ENCODE measurements around the gene CHKA.
A peak's percentile ranks its signal among the peaks of the same experiment; 100 is the strongest.
"Not testable (repeated sequence)": the region's sequence is repeated elsewhere in the genome, so short reads cannot be mapped to it uniquely, and the experiment has no call there.

The CHKA gene

GRCh38 chr11:68115285-68115684 is 5.9 kb downstream of the CHKA start:
- DNase-seq = no peak

DNA sequence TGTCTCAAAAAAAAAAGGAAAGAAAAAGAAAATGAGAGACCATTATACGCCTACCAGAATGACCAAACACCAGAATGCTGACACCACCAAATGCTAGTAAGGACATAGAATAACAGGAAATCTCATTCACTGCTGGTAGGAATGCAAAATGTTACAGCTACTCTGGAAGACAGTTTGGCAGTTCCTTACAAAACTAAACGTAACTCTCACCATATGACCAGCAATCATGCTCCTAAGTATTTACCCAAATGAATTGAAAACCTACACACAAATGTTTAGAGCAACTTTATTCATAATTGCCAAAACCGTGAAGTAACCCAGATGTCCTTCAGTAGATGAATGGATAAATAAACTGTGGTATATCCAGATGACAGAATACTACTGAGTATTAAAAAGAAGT is 7.2 kb downstream of the CHKA start:
- no peak for DNase-seq

- no peak for DNase-seq
These were observed 13.5 kb downstream of the CHKA start for GRCh38 chr11:68107689-68108088.

GRCh38 chr11:68106165-68106940 is 14.8 kb downstream of the CHKA start:
- no peak for DNase-seq

GRCh38 chr11:68099474-68100405 is 21.4 kb downstream of the CHKA start:
- DNase-seq = peak; percentile 28

DNA sequence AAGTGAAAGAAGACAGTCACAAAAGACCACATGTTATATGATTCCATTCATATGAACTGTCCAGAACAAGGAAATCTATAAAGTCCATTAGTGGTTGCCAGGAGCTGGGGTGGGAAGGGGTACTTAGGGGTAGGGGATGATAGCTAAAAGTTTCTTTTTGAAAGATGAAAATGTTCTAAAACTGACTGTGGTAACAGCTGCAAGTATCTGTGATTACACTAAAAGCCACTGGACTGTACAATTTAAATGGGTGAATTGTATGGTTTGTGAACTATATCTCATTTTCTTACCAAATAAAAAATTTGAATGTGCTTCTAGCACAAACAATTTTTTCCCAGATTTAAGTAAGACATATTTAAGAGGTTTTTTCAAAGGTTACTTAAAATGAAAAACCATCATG is 22.1 kb downstream of the CHKA start:
- DNase-seq = no peak

DNA sequence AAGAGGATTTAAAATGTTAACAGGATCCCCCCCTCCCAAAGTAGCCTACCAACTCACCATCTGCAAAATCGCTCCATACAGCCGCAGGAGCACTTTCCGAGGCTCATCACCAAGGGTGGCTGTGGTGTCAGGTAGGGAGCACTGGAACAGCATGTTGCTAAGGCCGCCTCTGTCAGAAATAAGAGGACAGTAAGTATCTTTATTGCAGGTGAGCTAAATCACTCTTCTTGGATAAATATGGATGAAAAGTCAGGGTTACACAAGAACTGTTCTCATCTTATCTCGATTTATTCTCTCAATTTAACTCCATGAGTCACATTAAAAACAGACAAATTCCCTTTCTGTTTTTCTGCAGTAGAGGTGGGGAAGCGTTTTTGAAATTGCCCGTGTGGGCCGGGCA is 24.2 kb downstream of the CHKA start:
- no peak for DNase-seq

- no peak for DNase-seq
These were observed 27.6 kb downstream of the CHKA start for GRCh38 chr11:68093565-68093964.

GRCh38 chr11:68092946-68093345 is 28.2 kb downstream of the CHKA start:
- not testable (repeated sequence) for DNase-seq

GRCh38 chr11:68092411-68092810 is 28.8 kb downstream of the CHKA start:
- DNase-seq = no peak

DNA sequence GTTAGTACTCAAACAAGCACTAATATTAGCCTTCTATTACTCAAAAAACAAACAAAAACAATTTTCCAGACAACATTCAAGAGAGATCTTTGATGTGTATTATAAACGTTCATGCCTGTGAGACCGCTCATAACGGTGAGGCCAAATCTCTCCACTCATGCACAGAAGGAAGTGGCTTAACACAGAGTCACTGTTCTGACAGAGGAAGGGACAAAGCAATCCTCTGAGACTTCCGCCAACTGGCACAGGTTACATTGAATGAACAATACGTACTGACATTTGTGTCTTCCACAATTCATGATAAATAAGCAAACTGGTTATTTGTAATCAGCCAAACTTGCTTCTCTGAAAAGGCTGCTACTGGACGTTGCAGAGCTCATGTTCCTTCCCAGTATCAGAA is 30.5 kb downstream of the CHKA start:
- DNase-seq = no peak

GRCh38 chr11:68090287-68090686 is 30.9 kb downstream of the CHKA start:
- DNase-seq = no peak

DNA sequence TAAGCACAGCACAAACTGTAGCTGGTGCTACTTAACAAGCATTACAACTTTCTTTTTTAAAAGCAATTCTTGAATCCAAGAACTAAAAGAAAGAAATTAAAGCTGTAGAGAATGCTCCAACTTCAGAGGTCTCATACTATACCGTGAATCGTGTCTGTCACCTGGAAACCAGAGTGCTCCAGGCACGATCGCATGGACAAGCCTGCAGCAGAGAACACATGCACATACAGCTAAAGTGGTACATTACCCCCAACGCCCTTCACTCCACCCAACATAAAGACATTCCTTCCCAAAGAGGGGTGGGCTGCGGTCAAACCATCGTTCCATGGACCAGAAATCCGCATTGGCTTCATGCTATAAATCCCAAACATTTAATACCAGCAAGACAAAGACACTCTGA is 31.5 kb downstream of the CHKA start:
- DNase-seq = no peak

- no peak for DNase-seq
These were observed 37.7 kb downstream of the CHKA start for GRCh38 chr11:68083517-68083916.

DNA sequence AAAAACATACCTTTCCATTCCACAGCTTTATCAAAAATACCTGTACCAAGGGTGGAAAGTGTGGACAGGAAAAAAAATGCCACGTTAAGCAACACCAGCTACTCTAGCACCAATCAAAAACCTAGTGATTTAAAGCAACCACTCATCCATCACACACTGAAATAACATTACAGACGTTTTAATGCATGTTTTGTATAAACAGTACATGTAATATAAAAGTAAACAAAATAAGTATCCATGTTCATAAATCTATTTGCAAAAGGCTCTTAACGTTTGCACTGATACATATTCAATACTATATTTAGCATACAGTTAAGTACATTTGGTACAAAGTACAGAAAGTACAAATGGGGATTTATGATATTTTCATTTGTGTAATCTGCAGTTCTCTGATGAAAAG is 38.7 kb downstream of the CHKA start:
- DNase-seq = no peak

DNA sequence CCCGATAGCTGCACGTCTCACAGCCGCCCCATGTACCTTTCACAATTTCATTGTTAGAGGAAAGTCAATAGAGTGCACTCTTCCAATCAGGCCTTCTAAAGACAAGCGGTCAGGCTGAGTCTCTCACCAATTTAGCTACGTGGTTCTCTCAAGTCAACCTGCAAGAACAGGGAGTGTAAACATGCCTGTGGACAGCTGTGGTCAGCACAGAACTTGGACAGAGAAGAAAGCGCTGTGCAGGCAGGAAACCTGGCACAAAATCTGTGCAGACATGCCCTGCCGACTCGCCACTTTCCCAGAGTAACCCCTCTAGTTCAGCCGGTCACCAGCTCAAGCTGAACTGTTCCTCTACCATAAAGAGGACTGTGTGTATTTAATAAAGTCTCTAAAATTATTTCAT is 39.5 kb downstream of the CHKA start:
- DNase-seq = no peak

DNA sequence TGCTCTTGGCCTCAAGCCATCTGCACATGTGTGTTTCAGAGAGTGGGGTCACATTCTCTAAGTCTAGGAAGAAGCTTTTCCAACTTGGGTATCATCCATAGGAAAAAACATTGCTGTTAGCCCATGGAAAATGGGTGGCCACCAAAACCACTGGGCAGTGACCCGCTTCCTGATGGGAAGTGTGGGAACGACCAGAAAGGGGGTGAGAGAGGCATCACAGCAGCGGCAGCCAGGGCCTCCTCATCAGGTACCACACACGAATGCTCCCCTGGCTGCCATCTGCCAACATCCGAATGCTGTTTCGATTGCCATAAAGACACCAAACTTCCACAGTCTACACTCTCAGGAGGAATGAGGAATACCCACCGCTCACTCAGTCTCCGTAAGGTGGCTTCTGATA is 40.3 kb downstream of the CHKA start:
- no peak for DNase-seq

GRCh38 chr11:68077617-68078582 is 43.3 kb downstream of the CHKA start:
- no peak for DNase-seq

DNA sequence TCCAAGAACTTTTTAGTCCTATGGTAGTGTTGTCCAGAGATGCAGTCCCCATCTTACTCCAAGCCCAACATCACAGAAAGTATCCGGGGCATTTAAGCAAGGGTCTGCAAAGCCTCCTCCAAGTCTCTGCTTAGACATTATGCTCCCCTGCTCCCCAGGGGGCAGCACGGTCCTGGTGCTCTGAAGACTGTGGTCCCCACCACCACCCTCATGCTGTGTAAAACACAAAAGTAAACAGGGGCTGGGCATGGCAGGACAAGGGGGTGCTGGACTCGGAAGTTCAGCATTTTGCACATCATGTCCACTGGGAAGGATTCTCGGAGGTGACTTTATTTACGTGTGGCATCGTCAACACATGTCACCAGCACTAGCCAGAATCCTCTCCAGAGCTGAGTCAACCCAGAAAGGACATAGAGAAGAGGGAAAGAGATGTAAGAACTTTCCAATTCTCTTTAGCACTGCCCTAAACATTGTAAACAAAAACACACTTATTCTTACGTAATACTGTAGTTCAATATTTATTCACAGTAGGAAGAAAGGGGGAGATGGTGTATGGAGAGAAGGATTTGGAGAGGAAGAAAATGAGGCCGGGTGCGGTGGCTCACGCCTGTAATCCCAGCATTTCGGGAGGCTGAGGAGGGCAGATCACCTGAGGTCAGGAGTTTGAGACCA is 44.7 kb downstream of the CHKA start:
- no peak for DNase-seq

GRCh38 chr11:68074584-68075352 is 46.4 kb downstream of the CHKA start:
- DNase-seq = no peak

- DNase-seq = no peak
These were observed 49.7 kb downstream of the CHKA start for GRCh38 chr11:68071281-68072048.
